ENCODE measurements around the gene RASL10B.
A peak's percentile ranks its signal among the peaks of the same experiment; 100 is the strongest.
"Not testable (repeated sequence)": the region's sequence is repeated elsewhere in the genome, so short reads cannot be mapped to it uniquely, and the experiment has no call there.

The RASL10B gene

GRCh38 chr17:35740997-35741931 lies 9.8 kb downstream of the RASL10B start:
- peak in 3 of 10 donors; percentile 41 to 93 (median 84) for DNase-seq
- intact Hi-C loops (cut with DNase I): no loop called here

GRCh38 chr17:35742496-35742895 lies 11.1 kb downstream of the RASL10B start:
- intact Hi-C loops (cut with DNase I): no loop called here
- DNase-seq: no peak

DNA sequence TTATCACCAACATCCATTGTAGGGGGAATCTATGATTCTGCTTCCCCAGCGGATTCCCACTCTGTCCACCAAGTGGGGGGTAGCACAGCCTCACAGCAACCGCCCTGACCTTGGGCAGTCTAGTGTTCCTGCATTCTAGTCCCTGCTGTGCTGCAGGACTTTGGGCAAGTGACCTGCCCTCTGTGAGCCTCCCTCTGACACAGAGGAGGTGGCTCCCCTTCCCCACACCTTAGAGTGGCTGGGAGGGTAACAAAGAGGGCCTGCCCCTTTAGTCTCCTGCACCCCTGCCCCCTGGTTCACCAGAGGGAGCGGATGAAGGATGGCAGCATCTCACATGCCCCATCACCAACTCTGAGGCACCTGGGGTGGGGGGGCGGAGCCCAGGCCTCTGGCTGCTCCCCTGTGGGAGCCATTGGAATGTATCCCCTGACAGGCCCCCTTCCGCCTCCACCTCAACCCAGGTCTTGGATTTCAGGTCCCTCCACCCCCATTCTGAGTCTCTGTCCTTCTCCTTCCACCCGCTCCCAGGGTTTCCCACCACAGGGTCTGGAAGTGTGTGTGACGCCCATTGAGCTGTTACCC lies 11.5 kb downstream of the RASL10B start:
- no peak for DNase-seq
- intact Hi-C loops (cut with DNase I): no loop called here

- DNase-seq: no peak
- intact Hi-C loops (cut with DNase I): no loop called here
These were observed 12.3 kb downstream of the RASL10B start for GRCh38 chr17:35743626-35744328.

- peak in 1 of 10 donors; percentile 7 for DNase-seq
- intact Hi-C loops (cut with DNase I): loop anchor here (5.0 kb wide), 1 partner anchor 433 kb away; no protein-coding TSS in a partner anchor
These were observed 13.4 kb downstream of the RASL10B start for GRCh38 chr17:35744830-35745229.

DNA sequence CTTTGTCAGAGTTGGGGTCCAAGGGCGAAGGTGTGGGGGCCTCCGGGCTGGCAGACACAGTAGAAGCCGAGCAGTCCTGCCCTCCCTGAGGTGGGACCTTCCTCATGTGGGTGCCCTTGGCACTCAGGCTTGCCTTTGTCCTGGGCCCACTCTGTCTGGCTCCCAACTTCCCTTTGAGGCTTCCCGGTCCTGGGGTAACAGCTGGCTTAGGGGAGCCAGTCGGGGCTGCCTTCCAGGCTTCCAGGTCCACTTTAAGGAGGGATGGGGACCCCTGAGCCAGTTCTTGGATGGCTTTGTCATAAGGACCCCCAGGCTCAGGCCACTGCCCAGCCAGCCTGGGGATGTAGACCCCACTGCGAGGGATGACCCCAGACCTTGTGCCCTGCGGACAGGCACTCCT lies 13.8 kb downstream of the RASL10B start:
- intact Hi-C loops (cut with DNase I): loop anchor here (5.0 kb wide), 1 partner anchor 433 kb away; no protein-coding TSS in a partner anchor
- peak in 1 of 10 donors; percentile 53 for DNase-seq

DNA sequence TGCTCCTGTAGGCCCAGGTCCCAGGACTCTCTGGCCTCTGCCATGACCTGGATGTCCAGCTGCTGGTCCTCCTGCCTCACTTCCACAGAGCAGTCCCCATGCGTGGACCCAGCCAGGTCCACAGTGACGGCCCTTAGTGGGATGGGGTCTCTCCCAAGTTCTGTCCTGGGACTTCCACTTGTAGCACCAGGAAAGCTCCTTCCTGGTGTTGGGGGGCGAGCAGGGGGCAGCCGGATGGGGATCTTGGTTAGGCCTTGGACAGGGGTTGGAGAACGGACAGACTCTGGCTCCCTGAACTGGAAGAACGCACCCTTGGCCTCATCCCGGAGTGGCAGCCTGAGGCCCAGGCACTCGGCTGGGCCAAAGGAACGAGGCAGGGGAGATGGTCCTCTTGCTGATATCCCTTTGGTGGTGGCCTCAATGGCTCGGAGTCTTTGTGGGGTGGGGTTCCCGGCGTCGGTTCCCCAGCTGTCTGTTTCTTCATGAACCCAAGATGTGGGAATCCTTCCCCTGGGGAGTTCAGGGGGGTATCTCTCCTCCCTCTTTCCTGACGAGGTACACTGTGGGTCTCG lies 14.4 kb downstream of the RASL10B start:
- peak in 2 of 10 donors; percentile 53 to 72 for DNase-seq
- intact Hi-C loops (cut with DNase I): loop anchor here (5.0 kb wide), 1 partner anchor 434 kb away; no protein-coding TSS in a partner anchor

DNA sequence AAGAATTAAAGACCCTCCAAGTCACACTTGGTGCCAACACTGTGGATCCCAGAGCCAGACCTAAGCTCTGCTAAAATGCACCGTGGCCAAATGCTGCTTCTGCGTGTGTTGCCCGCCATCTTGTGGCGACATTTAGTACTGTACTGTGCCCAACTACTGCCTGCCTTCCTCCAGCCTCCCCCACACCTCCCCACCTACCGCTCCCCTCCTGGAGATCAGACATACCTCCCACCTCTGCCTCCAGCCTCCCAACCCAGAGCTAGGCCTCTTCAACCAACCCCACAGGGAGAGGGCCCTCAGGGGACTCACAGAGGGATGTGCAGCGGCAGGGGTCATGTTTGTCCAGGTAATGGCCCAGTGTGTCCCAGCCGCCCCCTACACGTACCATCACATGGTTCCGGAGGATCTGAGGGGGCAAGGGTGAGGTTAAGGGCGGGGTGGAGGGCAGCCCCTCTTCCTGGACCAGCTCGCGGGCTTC lies 16.1 kb downstream of the RASL10B start:
- DNase-seq: peak; percentile 60 to 96 (median 80)
- intact Hi-C loops (cut with DNase I): loop anchor here (1.0 to 5.0 kb wide), 2 partner anchors 134 to 435 kb away; no protein-coding TSS in a partner anchor

DNA sequence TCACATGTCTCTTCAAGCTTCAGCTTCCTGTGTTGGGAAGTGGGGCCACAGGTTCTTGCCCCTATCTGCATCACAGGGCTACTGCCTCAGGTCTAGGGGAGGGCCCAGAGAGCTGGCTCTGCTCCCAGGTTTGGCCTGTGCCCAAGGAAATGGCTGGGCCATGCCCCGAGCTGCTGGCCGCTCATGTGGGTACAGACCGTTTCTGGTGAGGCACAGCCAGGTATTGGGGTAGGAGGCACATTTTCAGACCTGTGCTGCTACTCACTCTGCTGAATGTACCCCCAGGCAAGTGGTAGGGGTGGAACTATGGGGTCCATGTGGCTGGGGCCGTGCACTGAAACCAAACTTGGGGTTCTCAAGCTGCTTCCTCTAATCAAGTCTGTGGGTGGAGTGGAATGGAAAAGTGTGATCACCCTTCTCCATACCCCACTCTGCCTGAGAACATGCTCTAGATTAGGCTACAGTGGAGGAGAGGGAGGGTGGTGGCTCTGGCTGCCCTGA lies 17.0 kb downstream of the RASL10B start:
- intact Hi-C loops (cut with DNase I): loop anchor here (5.0 kb wide), 1 partner anchor 436 kb away; no protein-coding TSS in a partner anchor
- peak in 2 of 10 donors; percentile 33 to 54 for DNase-seq

- intact Hi-C loops (cut with DNase I): loop anchor here (5.0 kb wide), 1 partner anchor 437 kb away; no protein-coding TSS in a partner anchor
- peak in 2 of 10 donors; percentile 38 to 42 for DNase-seq
These were observed 17.5 kb downstream of the RASL10B start for GRCh38 chr17:35748979-35749378.

GRCh38 chr17:35749560-35750412 lies 18.3 kb downstream of the RASL10B start:
- DNase-seq: peak in 2 of 10 donors; percentile 71 to 85
- intact Hi-C loops (cut with DNase I): loop anchor here (5.0 kb wide), 1 partner anchor 437 kb away; no protein-coding TSS in a partner anchor

- peak in 1 of 10 donors; percentile 68 for DNase-seq
- intact Hi-C loops (cut with DNase I): no loop called here
These were observed 19.3 kb downstream of the RASL10B start for GRCh38 chr17:35750526-35751395.

GRCh38 chr17:35751541-35751940 lies 20.1 kb downstream of the RASL10B start:
- intact Hi-C loops (cut with DNase I); DNase-seq: not testable (repeated sequence)

- intact Hi-C loops (cut with DNase I): no loop called here
- peak in 2 of 10 donors; percentile 67 to 76 for DNase-seq
These were observed 21.0 kb downstream of the RASL10B start for GRCh38 chr17:35752471-35752870.

DNA sequence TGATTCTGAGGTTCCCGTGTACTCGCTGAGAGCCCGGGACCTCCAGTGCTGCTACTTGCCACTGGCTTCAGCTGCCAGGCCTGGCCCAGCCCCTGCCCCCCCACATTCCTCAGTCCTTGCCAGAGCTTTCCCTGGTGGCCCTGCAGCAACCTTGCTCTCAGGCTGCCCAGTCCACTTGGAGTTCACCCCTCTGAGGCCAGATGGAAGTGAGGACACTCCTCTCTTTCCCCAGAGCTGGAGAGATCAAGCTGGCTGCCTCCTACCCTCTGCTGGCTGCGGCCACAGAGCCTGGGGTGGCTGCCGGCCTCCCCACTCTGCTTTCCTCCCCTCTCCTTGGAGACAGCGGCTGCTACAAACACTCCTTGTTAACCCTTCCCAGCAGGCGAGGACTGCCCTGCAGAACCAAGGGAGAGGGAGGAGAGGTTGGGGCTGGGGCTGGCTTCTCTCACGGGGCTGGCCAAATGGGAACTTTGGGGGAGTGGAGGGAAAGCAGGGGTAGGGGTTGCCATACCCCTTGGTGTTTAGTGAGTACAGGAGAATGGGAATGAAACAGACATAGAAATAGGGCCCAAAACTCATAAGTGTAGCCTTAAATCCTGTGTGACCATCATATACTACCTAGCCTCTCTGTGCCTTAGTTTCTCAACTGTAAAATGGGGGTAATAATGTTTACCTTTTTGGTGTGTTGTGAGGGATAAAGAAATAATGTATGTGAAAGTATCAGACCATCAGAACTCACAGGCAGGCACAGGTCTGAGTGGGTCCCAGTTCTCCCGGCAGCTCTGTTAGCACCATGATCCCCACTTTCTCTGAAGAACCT lies 21.7 kb downstream of the RASL10B start, which contains the start of gene GAS2L2:
GAS2L2 (minus strand) TSS at position 295 of the 820 bp plus-strand sequence. CDS start 389 bp downstream, outside the sequence.
- intact Hi-C loops (cut with DNase I): no loop called here
- peak in 2 of 10 donors; percentile 67 to 72 for DNase-seq

DNA sequence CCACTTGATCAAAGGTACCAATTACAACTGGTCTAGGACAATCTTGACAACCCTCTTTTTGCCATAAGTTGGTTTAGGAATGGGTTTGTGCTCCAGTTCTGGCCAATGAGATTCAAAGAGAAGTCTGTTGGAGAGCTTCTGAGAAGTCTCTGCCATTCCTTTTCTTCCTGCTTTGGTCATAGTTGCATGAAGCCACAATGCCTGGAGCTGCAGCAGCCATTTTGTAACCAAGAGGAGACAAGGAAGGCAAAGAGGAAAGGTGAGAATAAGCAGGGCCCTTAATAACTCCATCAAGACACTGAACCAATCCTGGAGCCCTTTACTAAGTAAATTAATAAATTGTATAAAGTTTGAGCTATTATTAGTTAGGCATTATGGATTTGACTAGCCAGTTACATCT lies 25.8 kb downstream of the RASL10B start:
- no peak for DNase-seq
- intact Hi-C loops (cut with DNase I): no loop called here

GRCh38 chr17:35760587-35760986 lies 29.1 kb downstream of the RASL10B start, which contains the start of gene C17orf50:
C17orf50 (plus strand) TSS chr17:35760887; CDS start chr17:35760942, 55 bp downstream.
- intact Hi-C loops (cut with DNase I): no loop called here
- DNase-seq: no peak

All from posterior cingulate gyrus (tissue), 11 donors.